H9 (cell line): ENCODE data around the gene SEMA3A. TPM values are rescaled to one million over a fixed set of nuclear protein-coding genes. Genes with fewer than 3 reads are reported as not detected.

Source experiments
- DNase-seq: peaks from one replicate; pipeline ENCODE4 v3.0.0-alpha.2; 2017
- H2AFZ ChIP-seq: one replicate; pipeline ENCODE4 v1.6.1; 2013; ENCODE audit warnings: mild to moderate bottlenecking, low read length, control low read depth, moderate library complexity
- H2AK5ac ChIP-seq: 2 replicates; pipeline ENCODE4 v1.6.1; 2013; ENCODE audit warnings: low read length, control low read depth, mixed read lengths; ENCODE audit not compliant: insufficient read length
- H2BK120ac ChIP-seq: one replicate; pipeline ENCODE4 v1.6.1; 2013; ENCODE audit warnings: low read depth, mild to moderate bottlenecking, low read length, control low read depth, inconsistent platforms; ENCODE audit not compliant: poor library complexity, severe bottlenecking
- H2BK12ac ChIP-seq: 2 replicates; pipeline ENCODE4 v1.6.1; 2013; ENCODE audit warnings: low read length, control low read depth, mixed read lengths, low read depth; ENCODE audit not compliant: insufficient read length
- H2BK15ac ChIP-seq: 2 replicates; pipeline ENCODE4 v1.6.1; 2013; ENCODE audit warnings: low read depth, low read length, control low read depth
- H2BK20ac ChIP-seq: one replicate; pipeline ENCODE4 v1.6.1; 2013; ENCODE audit warnings: low read depth, mild to moderate bottlenecking, low read length, control low read depth, inconsistent platforms; ENCODE audit not compliant: poor library complexity, severe bottlenecking
- H2BK5ac ChIP-seq: 2 replicates; pipeline ENCODE4 v1.6.1; 2013; ENCODE audit warnings: low read length, control low read depth, mixed read lengths; ENCODE audit not compliant: insufficient read length
- H3K14ac ChIP-seq: 2 replicates; pipeline ENCODE4 v1.6.1; 2013; ENCODE audit warnings: low read length, control low read depth; ENCODE audit not compliant: insufficient read depth
- H3K18ac ChIP-seq: 2 replicates; pipeline ENCODE4 v1.6.1; 2013; ENCODE audit warnings: low read depth, mild to moderate bottlenecking, mixed read lengths, low read length, control low read depth; ENCODE audit not compliant: insufficient read length
- H3K23ac ChIP-seq: 2 replicates; pipeline ENCODE4 v1.6.1; 2013; ENCODE audit warnings: low read length, control low read depth, mixed read lengths, low read depth; ENCODE audit not compliant: insufficient read length
- H3K23me2 ChIP-seq: 2 replicates; pipeline ENCODE4 v1.6.1; 2013; ENCODE audit warnings: low read depth, mild to moderate bottlenecking, mixed read lengths, low read length, control low read depth; ENCODE audit not compliant: insufficient read length, poor library complexity, severe bottlenecking
- H3K27ac ChIP-seq: 2 replicates; pipeline ENCODE4 v1.5.1; 2013; ENCODE audit warnings: low read length, control low read depth, mixed read lengths, low read depth; ENCODE audit not compliant: insufficient read length
- H3K27me3 ChIP-seq: 2 replicates; pipeline ENCODE4 v1.6.1; 2013; ENCODE audit warnings: low read length, control low read depth, inconsistent platforms; ENCODE audit not compliant: insufficient read depth
- H3K4ac ChIP-seq: 2 replicates; pipeline ENCODE4 v1.6.1; 2013; ENCODE audit warnings: low read depth, mild to moderate bottlenecking, control low read depth, inconsistent platforms, low read length, moderate library complexity
- H3K4me1 ChIP-seq: 2 replicates; pipeline ENCODE4 v1.6.1; 2013; ENCODE audit warnings: low read length, control low read depth, inconsistent platforms; ENCODE audit not compliant: insufficient read depth
- H3K4me2 ChIP-seq: 2 replicates; pipeline ENCODE4 v1.6.1; 2013; ENCODE audit warnings: low read length, control low read depth, mixed read lengths; ENCODE audit not compliant: insufficient read length, insufficient read depth
- H3K56ac ChIP-seq: 2 replicates; pipeline ENCODE4 v1.6.1; 2013; ENCODE audit warnings: low read depth, mild to moderate bottlenecking, mixed read lengths, low read length, control low read depth; ENCODE audit not compliant: insufficient read length
- H3K79me1 ChIP-seq: 2 replicates; pipeline ENCODE4 v1.6.1; 2013; ENCODE audit warnings: low read depth, mild to moderate bottlenecking, moderate library complexity, low read length, control low read depth, inconsistent platforms; ENCODE audit not compliant: insufficient read depth, poor library complexity, severe bottlenecking
- H3K79me2 ChIP-seq: 2 replicates; pipeline ENCODE4 v1.6.1; 2013; ENCODE audit warnings: low read length, control low read depth, inconsistent platforms; ENCODE audit not compliant: insufficient read depth
- H3K9ac ChIP-seq: 2 replicates; pipeline ENCODE4 v1.6.1; 2013; ENCODE audit warnings: low read length, control low read depth, mixed read lengths; ENCODE audit not compliant: insufficient read length; ENCODE audit errors: extremely low read depth
- H3K9me3 ChIP-seq: one replicate; pipeline ENCODE4 v1.6.1; 2013; ENCODE audit warnings: low read depth, low read length, inconsistent platforms; ENCODE audit not compliant: control insufficient read depth
- H3T11ph ChIP-seq: one replicate; pipeline ENCODE4 v1.6.1; 2013; ENCODE audit warnings: mild to moderate bottlenecking, low read length, control low read depth, inconsistent platforms
- H4K20me1 ChIP-seq: one replicate; pipeline ENCODE4 v1.6.1; 2013; ENCODE audit not compliant: control insufficient read depth, insufficient read length, insufficient read depth
- H4K5ac ChIP-seq: 2 replicates; pipeline ENCODE4 v1.6.1; 2013; ENCODE audit warnings: low read depth, mild to moderate bottlenecking, mixed read lengths, low read length, control low read depth; ENCODE audit not compliant: insufficient read length
- H4K8ac ChIP-seq: replicated peaks from 2 replicates; pipeline ENCODE4 v1.6.1; 2013; ENCODE audit warnings: low read length, control low read depth, mixed read lengths, low read depth; ENCODE audit not compliant: insufficient read length
- H4K91ac ChIP-seq: 2 replicates; pipeline ENCODE4 v1.6.1; 2013; ENCODE audit warnings: low read depth, mild to moderate bottlenecking, moderate library complexity, mixed read lengths, low read length, control low read depth; ENCODE audit not compliant: insufficient read length
- H3K27ac Mint-ChIP-seq, 3 experiments: 2 replicates in 2 of 3; 3 replicates in 1 of 3; pipeline ENCODE4 v1.8.0; 2020 to 2021; ENCODE audit warnings: mixed read lengths in 3 of 3, mild to moderate bottlenecking in 1 of 3, moderate library complexity in 1 of 3
- H3K27me3 Mint-ChIP-seq: 2 replicates; pipeline ENCODE4 v1.8.0; 2021; ENCODE audit warnings: low read depth, mild to moderate bottlenecking, moderate library complexity, mixed read lengths
- H3K36me3 Mint-ChIP-seq, 3 experiments: 2 replicates in 2 of 3; 3 replicates in 1 of 3; pipeline ENCODE4 v1.8.0; 2020 to 2021; ENCODE audit warnings: low read depth in 3 of 3, mixed read lengths in 3 of 3; ENCODE audit not compliant: insufficient read depth in 1 of 3
- H3K4me1 Mint-ChIP-seq, 2 experiments: 2 replicates each; pipeline ENCODE4 v1.8.0; 2020; ENCODE audit warnings: mixed read lengths in 2 of 2
- H3K4me3 Mint-ChIP-seq, 2 experiments: 2 replicates in 1 of 2; 3 replicates in 1 of 2; pipeline ENCODE4 v1.8.0; 2020 to 2021; ENCODE audit warnings: mild to moderate bottlenecking in 2 of 2, mixed read lengths in 2 of 2, moderate library complexity in 1 of 2
- H3K9me3 Mint-ChIP-seq, 2 experiments: 2 replicates in 1 of 2; 3 replicates in 1 of 2; pipeline ENCODE4 v1.8.0; 2020; ENCODE audit warnings: mild to moderate bottlenecking in 2 of 2, mixed read lengths in 2 of 2, moderate library complexity in 1 of 2
- WGBS: extraction: QIAGEN DNeasy Blood & Tissue Kit; methylation state at CpG from one replicate; pipeline ENCODE4 v1.1.7; 2013; ENCODE audit warnings: missing lambda C conversion rate, low lambda C conversion rate, mixed read lengths; ENCODE audit not compliant: insufficient read length; ENCODE audit errors: extremely low coverage; 5-methylcytosine and 5-hydroxymethylcytosine counted together
- total RNA-seq: library from RNA; stranded (reverse); gene quantifications from 2 replicates; pipeline ENCODE4 v1.2.1, GENCODE V29; 2021
- TF ChIP-seq, protein P1 (sequence below): fragments of 200-600 bp; sonication (generic); conservative IDR thresholded peaks from 3 replicates; pipeline ENCODE4 v1.8.0; 2021; ENCODE audit warnings: antibody characterized with exemption, mild to moderate bottlenecking

Gene SEMA3A
- total RNA-seq, 1 experiment from 2014 or later: 60.0 TPM

DNA sequence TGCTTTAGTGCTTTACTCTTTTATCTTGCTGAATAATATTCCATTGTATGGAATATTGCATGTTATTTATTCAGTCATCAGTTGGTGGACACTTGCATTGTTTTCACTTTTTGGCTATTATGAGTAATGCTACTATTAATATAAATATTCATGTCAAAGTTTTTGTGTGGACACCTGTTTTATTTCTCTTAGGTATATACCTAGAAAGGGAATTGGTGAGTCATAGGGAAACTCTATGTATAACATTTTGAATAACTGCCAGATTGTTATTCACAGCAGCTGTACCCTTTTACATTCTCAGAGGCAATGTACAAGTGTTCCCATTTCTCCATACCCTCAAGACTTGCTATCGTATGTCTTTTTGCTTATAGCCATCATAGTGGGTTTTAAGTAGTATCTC is 268.7 kb downstream of the SEMA3A start:
- Histone ChIP-seq H3K9ac (no peak overlapping the region), H2BK5ac (no peak overlapping the region), H4K5ac (no peak overlapping the region), H3K23me2 (no peaks in the 10 kb centered on the region), H2AFZ (no peak overlapping the region), H3K79me1 (no peaks in the 10 kb centered on the region), H2BK120ac (no peak overlapping the region), H3K18ac (no peak overlapping the region), H3K9me3 (no peaks in the 10 kb centered on the region), H3K14ac (no peak overlapping the region), H3K4me2 (no peak overlapping the region), H2AK5ac (no peak overlapping the region), H3K27me3 (no peaks in the 10 kb centered on the region), H2BK12ac (no peak overlapping the region), H3K79me2 (no peaks in the 10 kb centered on the region), H2BK20ac (no peak overlapping the region), H3K27ac (no peak overlapping the region), H4K8ac (no peak overlapping the region), H4K91ac (no peak overlapping the region), H4K20me1 (no peaks in the 10 kb centered on the region), H3T11ph (no peak overlapping the region), H3K4ac (no peak overlapping the region), H3K23ac (no peak overlapping the region), H2BK15ac (no peak overlapping the region), H3K4me1 (no peaks in the 10 kb centered on the region), H3K56ac (no peak overlapping the region)
- TF ChIP-seq, protein P1, sequence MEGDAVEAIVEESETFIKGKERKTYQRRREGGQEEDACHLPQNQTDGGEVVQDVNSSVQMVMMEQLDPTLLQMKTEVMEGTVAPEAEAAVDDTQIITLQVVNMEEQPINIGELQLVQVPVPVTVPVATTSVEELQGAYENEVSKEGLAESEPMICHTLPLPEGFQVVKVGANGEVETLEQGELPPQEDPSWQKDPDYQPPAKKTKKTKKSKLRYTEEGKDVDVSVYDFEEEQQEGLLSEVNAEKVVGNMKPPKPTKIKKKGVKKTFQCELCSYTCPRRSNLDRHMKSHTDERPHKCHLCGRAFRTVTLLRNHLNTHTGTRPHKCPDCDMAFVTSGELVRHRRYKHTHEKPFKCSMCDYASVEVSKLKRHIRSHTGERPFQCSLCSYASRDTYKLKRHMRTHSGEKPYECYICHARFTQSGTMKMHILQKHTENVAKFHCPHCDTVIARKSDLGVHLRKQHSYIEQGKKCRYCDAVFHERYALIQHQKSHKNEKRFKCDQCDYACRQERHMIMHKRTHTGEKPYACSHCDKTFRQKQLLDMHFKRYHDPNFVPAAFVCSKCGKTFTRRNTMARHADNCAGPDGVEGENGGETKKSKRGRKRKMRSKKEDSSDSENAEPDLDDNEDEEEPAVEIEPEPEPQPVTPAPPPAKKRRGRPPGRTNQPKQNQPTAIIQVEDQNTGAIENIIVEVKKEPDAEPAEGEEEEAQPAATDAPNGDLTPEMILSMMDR: no peak
- peaks cover 8% of the 10 kb centered on the region in 2 experiments for H3K4me1 Mint-ChIP-seq
- H3K4me3 Mint-ChIP-seq: no peak overlapping the region
- 0 out of 5 replicates have a peak, but pooled peaks cover 0 to 2% of the 10 kb centered on the region in 2 experiments for H3K9me3 Mint-ChIP-seq
- H3K27me3 Mint-ChIP-seq: no peaks in the 10 kb centered on the region
- no peaks in the 10 kb centered on the region for H3K36me3 Mint-ChIP-seq
- no CpG with 5 or more reads among the region's 1 CpG for WGBS
- H3K27ac Mint-ChIP-seq: no peak overlapping the region
- no peak for DNase-seq
